ENCODE results near the gene TMUB1. TPM values are rescaled to one million over a fixed set of nuclear protein-coding genes. Genes with fewer than 3 reads are reported as not detected.

The TMUB1 gene
- total RNA-seq, 1 experiment from 2014 or later: 45.4 TPM

DNA sequence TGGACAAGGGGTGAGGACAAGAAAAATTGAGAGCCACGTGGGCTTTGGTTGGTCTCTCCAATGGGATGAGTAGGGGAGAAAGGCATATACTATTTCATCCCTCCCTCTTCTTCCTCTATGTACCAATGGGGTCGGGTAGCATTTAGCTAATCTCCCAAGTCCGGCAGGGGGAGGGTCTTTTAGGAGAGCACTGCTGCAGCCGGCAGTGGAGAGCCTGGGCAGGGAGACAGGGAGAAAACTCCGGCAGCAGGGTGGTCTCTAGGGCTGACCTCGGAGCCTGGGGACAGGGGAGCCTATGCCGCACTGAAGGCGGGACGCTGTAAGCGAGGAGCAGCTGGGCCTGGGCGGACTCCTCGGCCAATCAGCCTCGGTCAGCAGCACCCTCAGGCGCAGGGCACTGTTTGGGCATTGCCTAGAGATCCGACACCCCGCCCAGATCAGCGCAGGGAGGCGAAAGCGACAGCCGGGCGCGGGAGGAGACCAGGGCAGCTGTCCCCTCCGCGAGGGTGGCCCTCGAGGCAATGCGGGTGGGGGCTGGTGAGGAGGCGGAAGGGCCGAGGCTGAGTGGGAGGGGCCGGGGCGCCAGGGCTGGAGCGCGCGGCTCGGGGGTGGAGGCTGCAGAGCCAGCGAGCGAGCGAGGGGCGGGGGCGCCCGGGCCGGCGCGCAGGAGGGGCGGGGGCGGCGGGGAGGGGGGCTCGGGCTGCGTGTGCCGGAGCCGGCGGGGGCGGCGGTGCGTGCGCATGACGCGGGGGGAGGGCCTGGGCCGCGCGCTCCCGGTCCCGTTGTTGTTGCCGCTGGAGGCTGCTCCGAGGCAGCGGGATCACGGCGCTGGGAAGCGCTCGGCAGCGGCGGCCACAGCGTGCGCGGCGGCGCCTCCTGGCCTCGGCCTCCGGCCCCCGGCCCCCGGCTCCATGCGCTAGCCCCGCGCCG lies 2.7 kb upstream of the TMUB1 start, which contains the start of gene AGAP3:
AGAP3 (plus strand) TSS at position 785 of the 930 bp plus-strand sequence. CDS start 267 bp downstream, outside the sequence.
- no peak within 1 kb of the TSS for H2BK5ac ChIP-seq (ENCODE audit: insufficient read length, low read length)
- H3K4me2 ChIP-seq (ENCODE audit: insufficient read depth, insufficient read length, low read length): peak within 1 kb of the TSS; percentile 64
- peak within 1 kb of the TSS; percentile 29 for H3K9ac ChIP-seq (ENCODE audit: extremely low read depth, insufficient read length, low read length)
- peak within 1 kb of the TSS; percentile 78 for H3K14ac ChIP-seq (ENCODE audit: insufficient read depth, low read length)
- peaks cover 4% of the 10 kb centered on the region for H3K79me1 ChIP-seq (ENCODE audit: insufficient read depth, low read depth, low read length, poor library complexity, severe bottlenecking)
- H2BK12ac ChIP-seq (ENCODE audit: insufficient read length, low read depth, low read length): no peak within 1 kb of the TSS
- no peak within 1 kb of the TSS for H2AK5ac ChIP-seq (ENCODE audit: insufficient read length, low read length)
- no peak within 1 kb of the TSS for H4K8ac ChIP-seq (replicated peaks; ENCODE audit: insufficient read length, low read depth, low read length)
- no peak within 1 kb of the TSS for H4K5ac ChIP-seq (ENCODE audit: insufficient read length, low read depth, low read length)
- no CpG with 5 or more reads among the region's 84 CpGs for WGBS (ENCODE audit: extremely low coverage, insufficient read length, low lambda C conversion rate)
- no peaks in the 10 kb centered on the region for H4K20me1 ChIP-seq (ENCODE audit: control insufficient read depth, insufficient read depth, insufficient read length)
- H3K27ac Mint-ChIP-seq: peak within 1 kb of the TSS in 2 of 3 experiments; percentile 51 to 90; a peak in 2 of 7 replicates
- H3K79me2 ChIP-seq (ENCODE audit: insufficient read depth, low read length): peaks cover 4% of the 10 kb centered on the region; the same call in 1 of the 2 replicates
- peaks cover 20% of the 10 kb centered on the region for H3K23me2 ChIP-seq (ENCODE audit: insufficient read length, low read depth, low read length, poor library complexity, severe bottlenecking)
- no peak within 1 kb of the TSS for H2AFZ ChIP-seq (ENCODE audit: low read length)
- no peak within 1 kb of the TSS for H2BK15ac ChIP-seq (ENCODE audit: low read depth, low read length)
- DNase-seq: peak; percentile 88
- H3K9me3 ChIP-seq (ENCODE audit: control insufficient read depth, low read depth, low read length): no peaks in the 10 kb centered on the region
- no peaks in the 10 kb centered on the region; a peak in 1 of 5 replicates for H3K9me3 Mint-ChIP-seq
- H3K27ac ChIP-seq (ENCODE audit: insufficient read length, low read depth, low read length): no peak within 1 kb of the TSS
- no peak within 1 kb of the TSS for H3K4ac ChIP-seq (ENCODE audit: low read depth, low read length)
- H2BK20ac ChIP-seq (ENCODE audit: low read depth, low read length, poor library complexity, severe bottlenecking): no peak within 1 kb of the TSS
- H3K4me3 Mint-ChIP-seq: peak within 1 kb of the TSS; percentile 84 to 93
- H3K4me1 ChIP-seq (ENCODE audit: insufficient read depth, low read length): peaks cover 2% of the 10 kb centered on the region; the same call in 1 of the 2 replicates
- H3K23ac ChIP-seq (ENCODE audit: insufficient read length, low read depth, low read length): no peak within 1 kb of the TSS
- no peak within 1 kb of the TSS for H3K18ac ChIP-seq (ENCODE audit: insufficient read length, low read depth, low read length)
- H2BK120ac ChIP-seq (ENCODE audit: low read depth, low read length, poor library complexity, severe bottlenecking): no peak within 1 kb of the TSS
- no peak within 1 kb of the TSS for H4K91ac ChIP-seq (ENCODE audit: insufficient read length, low read depth, low read length)
- H3K4me1 Mint-ChIP-seq: peaks cover 36 to 44% of the 10 kb centered on the region in 2 experiments
- H3K56ac ChIP-seq (ENCODE audit: insufficient read length, low read depth, low read length): no peak within 1 kb of the TSS
- H3T11ph ChIP-seq (ENCODE audit: low read length): no peak within 1 kb of the TSS
- peaks cover 0 to 10% (median 2%) of the 10 kb centered on the region in 3 experiments; a peak in 4 of 7 replicates for H3K36me3 Mint-ChIP-seq (ENCODE audit: insufficient read depth in 1 of 3, low read depth in 3 of 3)
- TF ChIP-seq, protein P1, sequence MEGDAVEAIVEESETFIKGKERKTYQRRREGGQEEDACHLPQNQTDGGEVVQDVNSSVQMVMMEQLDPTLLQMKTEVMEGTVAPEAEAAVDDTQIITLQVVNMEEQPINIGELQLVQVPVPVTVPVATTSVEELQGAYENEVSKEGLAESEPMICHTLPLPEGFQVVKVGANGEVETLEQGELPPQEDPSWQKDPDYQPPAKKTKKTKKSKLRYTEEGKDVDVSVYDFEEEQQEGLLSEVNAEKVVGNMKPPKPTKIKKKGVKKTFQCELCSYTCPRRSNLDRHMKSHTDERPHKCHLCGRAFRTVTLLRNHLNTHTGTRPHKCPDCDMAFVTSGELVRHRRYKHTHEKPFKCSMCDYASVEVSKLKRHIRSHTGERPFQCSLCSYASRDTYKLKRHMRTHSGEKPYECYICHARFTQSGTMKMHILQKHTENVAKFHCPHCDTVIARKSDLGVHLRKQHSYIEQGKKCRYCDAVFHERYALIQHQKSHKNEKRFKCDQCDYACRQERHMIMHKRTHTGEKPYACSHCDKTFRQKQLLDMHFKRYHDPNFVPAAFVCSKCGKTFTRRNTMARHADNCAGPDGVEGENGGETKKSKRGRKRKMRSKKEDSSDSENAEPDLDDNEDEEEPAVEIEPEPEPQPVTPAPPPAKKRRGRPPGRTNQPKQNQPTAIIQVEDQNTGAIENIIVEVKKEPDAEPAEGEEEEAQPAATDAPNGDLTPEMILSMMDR (conservative IDR thresholded peaks at IDR 0.05): no peak
- H3K27me3 Mint-ChIP-seq (ENCODE audit: low read depth): peaks cover 15% of the 10 kb centered on the region
- H3K27me3 ChIP-seq (ENCODE audit: insufficient read depth, low read length): no peaks in the 10 kb centered on the region; the same call in 1 of the 2 replicates

All from H9 (cell line).